Neural cell (in vitro differentiated cells): ENCODE measurements around the gene ERMAP.

ENCODE experiments used
- EZH2 ChIP-seq: fragments of 200-600, 300-800 bp; shearing (Covaris generic), sonication (generic); IDR thresholded peaks from 2 replicates; pipeline ENCODE4 v1.6.1; 2014; ENCODE audit warnings: antibody characterized with exemption, low read length, borderline replicate concordance, mild to moderate bottlenecking; ENCODE audit not compliant: insufficient read depth, poor library complexity, severe bottlenecking
- TF ChIP-seq, protein P1 (sequence below): fragments of 450-650 bp; IDR thresholded peaks from 2 replicates; pipeline ENCODE4 v1.5.1; 2014; ENCODE audit warnings: antibody characterized with exemption, mild to moderate bottlenecking, moderate library complexity; ENCODE audit not compliant: poor library complexity, severe bottlenecking

DNA sequence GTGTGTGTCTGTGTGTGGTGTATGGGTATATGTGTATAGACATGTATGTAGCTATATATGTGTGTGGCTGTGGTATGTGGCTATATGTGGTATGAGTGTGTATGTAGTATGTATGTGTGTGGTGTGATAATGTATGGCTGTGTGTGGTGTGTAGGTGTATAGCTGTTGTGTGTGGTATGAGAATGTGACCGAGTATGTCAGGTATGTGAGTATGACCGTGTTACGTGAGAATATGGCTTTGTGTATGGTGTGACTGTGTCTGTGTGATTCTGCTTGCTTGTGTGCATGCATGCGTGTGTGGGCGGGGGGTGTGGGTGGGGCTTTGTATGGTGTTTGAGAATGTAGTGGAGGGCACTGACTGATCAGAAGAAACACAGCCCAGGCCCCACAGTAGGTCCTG, 33.0 kb downstream of the ERMAP start:
- TF ChIP-seq, protein P1, sequence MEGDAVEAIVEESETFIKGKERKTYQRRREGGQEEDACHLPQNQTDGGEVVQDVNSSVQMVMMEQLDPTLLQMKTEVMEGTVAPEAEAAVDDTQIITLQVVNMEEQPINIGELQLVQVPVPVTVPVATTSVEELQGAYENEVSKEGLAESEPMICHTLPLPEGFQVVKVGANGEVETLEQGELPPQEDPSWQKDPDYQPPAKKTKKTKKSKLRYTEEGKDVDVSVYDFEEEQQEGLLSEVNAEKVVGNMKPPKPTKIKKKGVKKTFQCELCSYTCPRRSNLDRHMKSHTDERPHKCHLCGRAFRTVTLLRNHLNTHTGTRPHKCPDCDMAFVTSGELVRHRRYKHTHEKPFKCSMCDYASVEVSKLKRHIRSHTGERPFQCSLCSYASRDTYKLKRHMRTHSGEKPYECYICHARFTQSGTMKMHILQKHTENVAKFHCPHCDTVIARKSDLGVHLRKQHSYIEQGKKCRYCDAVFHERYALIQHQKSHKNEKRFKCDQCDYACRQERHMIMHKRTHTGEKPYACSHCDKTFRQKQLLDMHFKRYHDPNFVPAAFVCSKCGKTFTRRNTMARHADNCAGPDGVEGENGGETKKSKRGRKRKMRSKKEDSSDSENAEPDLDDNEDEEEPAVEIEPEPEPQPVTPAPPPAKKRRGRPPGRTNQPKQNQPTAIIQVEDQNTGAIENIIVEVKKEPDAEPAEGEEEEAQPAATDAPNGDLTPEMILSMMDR: no peak
- no peak for TF ChIP-seq EZH2
